ENCODE data around the gene ANKRD29.
"Not testable (repeated sequence)": the region's sequence is repeated elsewhere in the genome, so short reads cannot be mapped to it uniquely, and the experiment has no call there.

ANKRD29 gene

GRCh38 chr18:23584019-23584983 is 78.4 kb downstream of the ANKRD29 start:
- no peak overlapping the region for H3K4me3 ChIP-seq (ENCODE audit: control insufficient read depth, low read depth, low read length)
- TF ChIP-seq, protein P1, sequence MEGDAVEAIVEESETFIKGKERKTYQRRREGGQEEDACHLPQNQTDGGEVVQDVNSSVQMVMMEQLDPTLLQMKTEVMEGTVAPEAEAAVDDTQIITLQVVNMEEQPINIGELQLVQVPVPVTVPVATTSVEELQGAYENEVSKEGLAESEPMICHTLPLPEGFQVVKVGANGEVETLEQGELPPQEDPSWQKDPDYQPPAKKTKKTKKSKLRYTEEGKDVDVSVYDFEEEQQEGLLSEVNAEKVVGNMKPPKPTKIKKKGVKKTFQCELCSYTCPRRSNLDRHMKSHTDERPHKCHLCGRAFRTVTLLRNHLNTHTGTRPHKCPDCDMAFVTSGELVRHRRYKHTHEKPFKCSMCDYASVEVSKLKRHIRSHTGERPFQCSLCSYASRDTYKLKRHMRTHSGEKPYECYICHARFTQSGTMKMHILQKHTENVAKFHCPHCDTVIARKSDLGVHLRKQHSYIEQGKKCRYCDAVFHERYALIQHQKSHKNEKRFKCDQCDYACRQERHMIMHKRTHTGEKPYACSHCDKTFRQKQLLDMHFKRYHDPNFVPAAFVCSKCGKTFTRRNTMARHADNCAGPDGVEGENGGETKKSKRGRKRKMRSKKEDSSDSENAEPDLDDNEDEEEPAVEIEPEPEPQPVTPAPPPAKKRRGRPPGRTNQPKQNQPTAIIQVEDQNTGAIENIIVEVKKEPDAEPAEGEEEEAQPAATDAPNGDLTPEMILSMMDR (IDR thresholded peaks at IDR 0.05; ENCODE audit: control insufficient read depth, insufficient read depth, low read depth, low read length, missing control alignments): no peak
- DNase-seq (ENCODE audit: low read depth): no peak

DNA sequence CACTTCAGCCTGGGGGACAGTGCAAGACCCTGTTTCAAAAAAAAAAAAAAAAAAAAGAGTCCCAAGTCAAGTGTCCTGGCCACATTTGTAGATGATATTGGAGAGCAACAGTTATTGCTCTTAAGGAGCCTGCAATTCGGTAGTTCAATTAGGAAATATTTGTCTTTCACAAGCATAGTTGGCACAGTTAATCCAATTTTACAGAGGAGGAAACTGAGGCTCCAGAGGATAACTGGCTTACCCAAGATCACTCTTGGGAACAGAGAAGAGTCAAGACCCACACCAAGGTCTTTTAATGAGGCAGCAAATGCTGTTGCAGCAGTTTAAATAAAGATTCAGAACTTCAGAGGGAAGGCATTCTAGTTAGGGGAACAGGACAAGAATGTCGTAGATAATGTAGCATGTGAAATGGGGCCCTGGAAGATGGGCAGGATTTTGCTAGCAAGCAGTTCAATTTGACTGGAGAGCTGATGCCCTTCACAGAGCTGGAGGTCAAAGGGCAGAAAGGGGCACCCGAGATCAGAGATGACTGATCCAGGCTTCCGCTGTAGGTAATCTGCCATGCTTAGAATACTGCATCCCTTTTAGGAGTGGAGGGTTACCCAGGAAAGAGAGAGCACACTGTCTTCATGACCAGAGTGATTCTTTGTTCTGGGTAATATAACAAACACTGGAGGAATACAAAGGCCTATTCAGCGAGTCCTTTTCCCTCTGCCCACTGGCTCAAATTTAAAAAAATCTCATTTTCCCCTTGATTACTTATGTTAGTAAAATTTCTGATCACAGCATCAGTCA is 79.4 kb downstream of the ANKRD29 start:
- no peak overlapping the region for H3K4me3 ChIP-seq (ENCODE audit: control insufficient read depth, low read depth, low read length)
- TF ChIP-seq, protein P1 (IDR thresholded peaks at IDR 0.05; ENCODE audit: control insufficient read depth, insufficient read depth, low read depth, low read length, missing control alignments): no peak
- no peak for DNase-seq (ENCODE audit: low read depth)

GRCh38 chr18:23580677-23581367 is 81.9 kb downstream of the ANKRD29 start:
- TF ChIP-seq, protein P1 (IDR thresholded peaks at IDR 0.05; ENCODE audit: control insufficient read depth, insufficient read depth, low read depth, low read length, missing control alignments): no peak
- DNase-seq (ENCODE audit: low read depth): peak; percentile 29
- H3K4me3 ChIP-seq (ENCODE audit: control insufficient read depth, low read depth, low read length): no peak overlapping the region

DNA sequence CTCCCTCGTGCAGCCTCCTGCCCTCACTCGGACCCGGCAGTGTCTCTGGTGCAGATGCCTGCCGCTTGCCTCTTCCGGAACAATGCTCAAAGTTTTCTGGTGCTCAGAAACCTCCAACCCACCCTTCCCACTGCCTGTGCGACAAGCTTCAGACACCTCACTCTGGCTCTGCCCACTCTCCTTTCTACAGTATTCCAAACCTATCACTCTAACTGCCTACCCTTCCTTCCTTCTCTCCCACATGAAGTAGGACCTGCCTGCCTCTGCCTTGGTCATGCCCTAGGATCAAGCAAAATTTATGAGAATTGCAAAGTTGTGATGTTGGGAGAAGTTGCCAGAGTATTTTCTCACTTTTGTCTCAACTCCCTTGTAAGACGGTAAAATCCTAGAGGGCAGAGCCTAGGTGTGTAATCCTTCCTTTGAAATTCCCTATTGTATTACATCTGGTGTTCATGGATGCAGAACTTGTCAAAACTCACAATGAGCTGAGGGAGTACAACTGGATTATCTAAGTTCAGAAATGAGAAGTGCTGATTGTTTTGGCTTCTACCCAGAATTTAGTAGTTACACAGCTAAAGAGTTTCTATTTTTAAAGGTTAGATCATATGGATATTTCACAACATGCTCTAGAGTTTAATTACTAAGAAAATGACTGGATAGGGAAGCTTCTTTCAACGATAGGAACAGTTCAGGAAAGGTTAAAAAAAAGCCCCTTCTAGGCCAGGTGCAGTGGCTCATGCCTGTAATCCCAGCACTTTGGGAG is 83.6 kb downstream of the ANKRD29 start:
- no peak for DNase-seq (ENCODE audit: low read depth)
- no peak overlapping the region for H3K4me3 ChIP-seq (ENCODE audit: control insufficient read depth, low read depth, low read length)
- TF ChIP-seq, protein P1 (IDR thresholded peaks at IDR 0.05; ENCODE audit: control insufficient read depth, insufficient read depth, low read depth, low read length, missing control alignments): no peak

- H3K4me3 ChIP-seq (ENCODE audit: control insufficient read depth, low read depth, low read length): no peak overlapping the region
- no peak for DNase-seq (ENCODE audit: low read depth)
- TF ChIP-seq, protein P1 (IDR thresholded peaks at IDR 0.05; ENCODE audit: control insufficient read depth, insufficient read depth, low read depth, low read length, missing control alignments): no peak
Measured at GRCh38 chr18:23578067-23578701, 84.5 kb downstream of the ANKRD29 start.

DNA sequence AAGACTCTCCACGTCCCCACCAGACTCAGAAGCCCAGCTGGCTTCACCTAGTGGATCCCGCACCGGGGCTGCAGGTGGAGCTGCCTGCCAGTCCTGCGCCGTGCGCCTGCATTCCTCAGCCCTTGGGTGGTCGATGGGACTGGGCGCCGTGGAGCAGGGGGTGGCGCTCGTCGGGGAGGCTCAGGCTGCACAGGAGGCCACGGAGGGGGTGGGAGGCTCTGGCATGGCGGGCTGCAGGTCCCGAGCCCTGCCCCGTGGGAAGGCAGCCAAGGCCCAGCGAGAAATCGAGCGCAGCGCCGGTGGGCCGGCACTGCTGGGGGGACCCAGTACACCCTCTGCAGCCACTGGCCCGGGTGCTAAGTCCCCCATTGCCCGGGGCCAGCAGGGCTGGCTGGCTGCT is 85.2 kb downstream of the ANKRD29 start:
- not testable (repeated sequence) for DNase-seq (ENCODE audit: low read depth)

More for the DNA sequence above, 85.2 kb downstream of the ANKRD29 start:
- not testable (repeated sequence) for H3K4me3 ChIP-seq (ENCODE audit: control insufficient read depth, low read depth, low read length)

Measured in AG09309 (cell line).